HCT116 (cell line): ENCODE measurements around the gene MGME1. TPM values are rescaled to one million over a fixed set of nuclear protein-coding genes. Genes with fewer than 3 reads are reported as not detected.

Experiments used
- ATAC-seq: fragments of 200-7000 bp; cut with Tn5 transposase; 2 replicates; pipeline ENCODE4 v1.9.1; 2020; ENCODE audit warnings: mild to moderate bottlenecking, moderate library complexity
- BruUV-seq: library from RNA; stranded (reverse); fragments of 400-500 nt; replicated peaks from 2 replicates; lab custom pipeline; 2021; lab: Mats Ljungman, UMichigan
- CTCF ChIA-PET: fragments of 300-600 bp; sonication (Branson Sonifier 250); formaldehyde crosslinking; loops from one replicate; lab custom pipeline; 2021; ENCODE audit warnings: antibody characterized with exemption; lab: Charles Lee
- POLR2A ChIA-PET: fragments of 300-600, 350-600 bp; sonication (Branson Sonifier 250); formaldehyde crosslinking; loops from one replicate; lab custom pipeline; 2021; ENCODE audit warnings: antibody characterized with exemption; lab: Charles Lee
- RAD21 ChIA-PET, 2 experiments: fragments of 300-600 bp; sonication (Branson Sonifier 250); formaldehyde crosslinking; loops; one replicate each; lab custom pipeline; 2023; ENCODE audit warnings: low total read pairs in 2 of 2; ENCODE audit not compliant: uncharacterized antibody in 2 of 2, unreplicated experiment in 2 of 2, low non-redundant PET in 1 of 2; lab: Charles Lee
- DNase-seq: peaks from one replicate; pipeline ENCODE4 v3.0.0-alpha.2; 2010; ENCODE audit warnings: low read depth, low spot score
- H2AFZ ChIP-seq: fragments of 200-600 bp; shearing (Covaris generic), sonication (generic); 2 replicates; pipeline ENCODE4 v1.6.1; 2017; ENCODE audit warnings: low read depth, mixed run types, mixed read lengths, antibody characterized with exemption, low read length; ENCODE audit not compliant: poor library complexity, severe bottlenecking
- H3K27ac ChIP-seq: 2 replicates; pipeline ENCODE4 v1.5.1; 2012; ENCODE audit warnings: low read depth, low read length
- H3K27me3 ChIP-seq: fragments of 200-600 bp; sonication (generic); 2 replicates; pipeline ENCODE4 v1.6.1; 2016; ENCODE audit warnings: mixed run types, low read length, mixed read lengths; ENCODE audit not compliant: insufficient read depth
- H3K36me3 ChIP-seq, 2 experiments: fragments of 200-500 bp in 1 of 2; fragments of 200-600 bp in 1 of 2; sonication (Bioruptor generic) in 1 of 2; sonication (generic) in 1 of 2; 2 replicates each; pipeline versions ENCODE4 v1.5.1 to v1.6.1; 2014 to 2016; ENCODE audit warnings: low read length in 2 of 2, inconsistent platforms in 1 of 2, mixed read lengths in 1 of 2, mixed run types in 1 of 2; ENCODE audit not compliant: insufficient read depth in 2 of 2, control insufficient read depth in 1 of 2
- H3K4me1 ChIP-seq, 2 experiments: fragments of 200-600 bp in 1 of 2; sonication (generic) in 1 of 2; 2 replicates each; pipeline versions ENCODE4 v1.5.1 to v1.6.1; 2012 to 2017; ENCODE audit warnings: low read length in 2 of 2, inconsistent platforms in 1 of 2, mild to moderate bottlenecking in 1 of 2, mixed read lengths in 1 of 2, mixed run types in 1 of 2, moderate library complexity in 1 of 2; ENCODE audit not compliant: insufficient read depth in 2 of 2, control insufficient read depth in 1 of 2
- H3K4me2 ChIP-seq: fragments of 200-600 bp; sonication (generic); 2 replicates; pipeline ENCODE4 v1.6.1; 2017; ENCODE audit warnings: mixed run types, low read length, mixed read lengths
- H3K4me3 ChIP-seq, 2 experiments: fragments of 200-600 bp in 1 of 2; sonication (generic) in 1 of 2; replicated peaks in 1 of 2; 2 replicates each; pipeline ENCODE4 v1.5.1; 2011 to 2016; ENCODE audit warnings: low read length in 2 of 2, control low read depth in 1 of 2, low read depth in 1 of 2, mild to moderate bottlenecking in 1 of 2, mixed read lengths in 1 of 2, mixed run types in 1 of 2
- H3K79me2 ChIP-seq: fragments of 200-600 bp; sonication (generic); 2 replicates; pipeline ENCODE4 v1.6.1; 2017; ENCODE audit warnings: mild to moderate bottlenecking, mixed run types, low read length, moderate library complexity, mixed read lengths; ENCODE audit not compliant: insufficient read depth
- H3K9ac ChIP-seq: fragments of 200-600 bp; sonication (generic); 2 replicates; pipeline ENCODE4 v1.6.1; 2016; ENCODE audit warnings: low read length, mixed read lengths
- H3K9me2 ChIP-seq: fragments of 200-600 bp; sonication (generic), shearing (Covaris generic); 2 replicates; pipeline ENCODE4 v1.6.1; 2017; ENCODE audit warnings: mixed run types, mild to moderate bottlenecking, moderate library complexity; ENCODE audit not compliant: insufficient read depth
- H3K9me3 ChIP-seq, 2 experiments: fragments of 200-500 bp in 1 of 2; fragments of 200-600 bp in 1 of 2; sonication (Bioruptor generic) in 1 of 2; sonication (generic) in 1 of 2; 2 replicates each; pipeline ENCODE4 v1.6.1; 2014 to 2017; ENCODE audit warnings: low read length in 2 of 2, mixed read lengths in 2 of 2, inconsistent platforms in 1 of 2, low read depth in 1 of 2, mild to moderate bottlenecking in 1 of 2, mixed run types in 1 of 2, moderate library complexity in 1 of 2; ENCODE audit not compliant: control insufficient read depth in 1 of 2, insufficient read depth in 1 of 2
- H4K20me1 ChIP-seq: fragments of 200-600 bp; sonication (generic), shearing (Covaris generic); 2 replicates; pipeline ENCODE4 v1.6.1; 2017; ENCODE audit warnings: mixed run types, mild to moderate bottlenecking, moderate library complexity; ENCODE audit not compliant: insufficient read depth
- CBX3 ChIP-seq: IDR thresholded peaks from 2 replicates; pipeline ENCODE4 v1.6.1; 2012; ENCODE audit warnings: low read depth
- CTCF ChIP-seq, 3 experiments: fragments of 200-600 bp in 1 of 3; sonication (generic) in 1 of 3; IDR thresholded peaks in 2 of 3; conservative IDR thresholded peaks in 1 of 3; 2 replicates each; pipeline ENCODE4 v1.5.1; 2012 to 2017; ENCODE audit warnings: low read depth in 2 of 3, low read length in 2 of 3, antibody characterized with exemption in 1 of 3, borderline replicate concordance in 1 of 3, control low read depth in 1 of 3, mild to moderate bottlenecking in 1 of 3, mixed read lengths in 1 of 3, mixed run types in 1 of 3, moderate library complexity in 1 of 3; ENCODE audit not compliant: insufficient read depth in 1 of 3
- EGR1 ChIP-seq: IDR thresholded peaks from 2 replicates; pipeline ENCODE4 v1.6.1; 2012; ENCODE audit warnings: low read depth
- EZH2 ChIP-seq: fragments of 200-600 bp; sonication (generic); IDR thresholded peaks from 2 replicates; pipeline ENCODE4 v1.6.1; 2017; ENCODE audit warnings: antibody characterized with exemption, mixed run types
- EZH2phosphoT487 ChIP-seq: fragments of 200-600 bp; IDR thresholded peaks from 2 replicates; pipeline ENCODE4 v1.6.1; 2018; ENCODE audit warnings: antibody characterized with exemption, borderline replicate concordance
- JUND ChIP-seq: IDR thresholded peaks from 2 replicates; pipeline ENCODE4 v1.6.1; 2012
- POLR2A ChIP-seq: IDR thresholded peaks from 2 replicates; pipeline ENCODE4 v1.7.0; 2011; ENCODE audit warnings: borderline replicate concordance; ENCODE audit not compliant: insufficient read depth, insufficient read length; ENCODE audit errors: extremely low read depth
- RAD21 ChIP-seq: IDR thresholded peaks from 2 replicates; pipeline ENCODE4 v1.6.1; 2012; ENCODE audit warnings: low read depth, mild to moderate bottlenecking
- SP1 ChIP-seq: IDR thresholded peaks from 2 replicates; pipeline ENCODE4 v1.6.1; 2012; ENCODE audit warnings: low read depth
- YY1 ChIP-seq: IDR thresholded peaks from 2 replicates; pipeline ENCODE4 v1.6.1; 2011; ENCODE audit warnings: low read length, low read depth, moderate library complexity, mild to moderate bottlenecking; ENCODE audit not compliant: insufficient replicate concordance; ENCODE audit errors: extremely low read depth
- ZNF274 ChIP-seq: fragments of 200-500 bp; sonication (Bioruptor generic); IDR thresholded peaks from 2 replicates; pipeline ENCODE4 v1.6.1; 2014; ENCODE audit warnings: mild to moderate bottlenecking, low read depth, low read length, inconsistent platforms
- intact Hi-C: fragments of 100-400 bp; cut with micrococcal nuclease; formaldehyde crosslinking; loops from 2 replicates; pipeline ENCODE4 v1.10.0; 2022
- total RNA-seq: library from RNA; stranded (reverse); gene quantifications from one replicate; pipeline ENCODE4 v1.2.1, GENCODE V29; 2021; ENCODE audit not compliant: unreplicated experiment
- TF ChIP-seq, protein P1 (sequence below): IDR thresholded peaks from 2 replicates; pipeline ENCODE4 v1.6.1; 2012; ENCODE audit warnings: low read depth

The MGME1 gene
- total RNA-seq, 1 experiment from 2014 or later = 37.1 TPM

DNA sequence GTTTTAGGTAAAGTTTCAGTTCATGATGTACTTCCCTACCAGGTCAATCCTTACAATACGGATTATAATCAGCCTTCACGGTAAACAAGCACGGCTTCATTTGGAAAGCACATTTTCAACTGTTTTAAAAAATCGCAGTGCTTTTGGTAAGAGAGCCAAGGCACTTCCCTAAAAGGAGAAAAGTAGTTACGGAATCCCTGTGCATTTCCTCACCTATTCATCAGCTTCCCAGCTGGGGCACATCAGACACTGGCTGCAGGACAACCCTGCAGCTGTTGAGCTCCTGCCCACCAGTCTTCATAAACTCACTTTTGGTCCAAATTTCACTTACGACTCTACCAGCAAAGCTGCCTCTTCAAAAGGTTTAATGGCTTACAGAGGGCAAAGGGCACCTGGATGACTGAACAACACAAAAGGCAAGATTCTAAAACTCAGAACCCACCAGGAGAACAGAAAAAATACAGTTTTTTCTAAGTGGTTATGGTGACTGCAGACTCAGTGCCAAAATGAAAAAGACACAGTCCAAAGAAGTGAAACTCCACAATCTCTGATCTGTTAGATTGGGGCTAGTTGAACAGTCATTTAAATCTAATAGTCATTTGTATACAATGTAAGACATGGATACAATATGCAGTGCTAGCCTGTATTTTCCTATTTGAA, 7.8 kb upstream of the MGME1 start:
- Histone ChIP-seq H3K79me2 (peaks cover 100% of the 10 kb centered on the region), H3K27ac (no peak overlapping the region), H3K27me3 (no peaks in the 10 kb centered on the region), H3K9ac (0 out of 2 replicates have a peak overlapping the region, but pooled peaks have one; percentile 1), H3K9me2 (no peaks in the 10 kb centered on the region), H3K36me3 (peaks cover 8 to 39% of the 10 kb centered on the region in 2 experiments), H3K9me3 (no peaks in the 10 kb centered on the region), H4K20me1 (peaks cover 70% of the 10 kb centered on the region; the same call in 1 of the 2 replicates), H3K4me3 (no peak overlapping the region), H3K4me1 (peaks cover 11 to 52% of the 10 kb centered on the region in 2 experiments), H3K4me2 (no peak overlapping the region), H2AFZ (no peak overlapping the region)
- ChIA-PET RAD21 (no interaction called here), POLR2A (no interaction called here), CTCF (no interaction called here)
- DNase-seq (no peak), ATAC-seq (no peak)
- no peak for TF ChIP-seq EZH2phosphoT487
- TF ChIP-seq POLR2A = no peak
- no peak for TF ChIP-seq ZNF274
- intact Hi-C loops = loop anchor here (10.0 kb wide), 1 partner anchor 314 kb away; no protein-coding TSS in a partner anchor
- no TSS peak for BruUV-seq

DNA sequence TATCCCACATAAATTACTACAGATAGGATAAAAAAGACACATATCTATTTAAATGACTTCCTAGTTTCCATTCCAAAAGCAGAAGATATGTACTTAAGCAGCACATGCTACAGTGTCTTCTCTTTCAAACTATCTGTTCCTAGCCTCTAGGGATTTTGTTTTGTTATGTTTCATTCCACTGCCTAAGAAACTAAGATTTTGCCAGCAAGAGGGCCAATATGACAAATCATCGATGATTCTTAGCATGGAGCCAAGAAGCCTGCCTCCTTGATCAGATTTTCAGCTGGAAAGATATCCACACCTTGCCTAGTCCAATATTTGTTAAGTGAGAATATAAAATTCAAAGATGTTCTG, 7.3 kb upstream of the MGME1 start:
- H3K4me1 ChIP-seq = peaks cover 16 to 57% of the 10 kb centered on the region in 2 experiments
- H3K36me3 ChIP-seq = peaks cover 6 to 37% of the 10 kb centered on the region in 2 experiments
- no peaks in the 10 kb centered on the region for H3K9me3 ChIP-seq
- H2AFZ ChIP-seq = no peak overlapping the region
- no peak overlapping the region for H3K4me3 ChIP-seq
- ATAC-seq = no peak
- H4K20me1 ChIP-seq = peaks cover 70% of the 10 kb centered on the region; the same call in 1 of the 2 replicates
- ChIA-PET POLR2A (no interaction called here), RAD21 (no interaction called here), CTCF (no interaction called here)
- DNase-seq = no peak
- peaks cover 100% of the 10 kb centered on the region for H3K79me2 ChIP-seq
- H3K9ac ChIP-seq = 0 out of 2 replicates have a peak overlapping the region, but pooled peaks have one; percentile 1
- no peaks in the 10 kb centered on the region for H3K9me2 ChIP-seq
- intact Hi-C loops = loop anchor here (10.0 kb wide), 1 partner anchor 313 kb away; no protein-coding TSS in a partner anchor
- no peaks in the 10 kb centered on the region for H3K27me3 ChIP-seq
- no TSS peak for BruUV-seq
- no peak overlapping the region for H3K27ac ChIP-seq
- H3K4me2 ChIP-seq = no peak overlapping the region
- TF ChIP-seq CBX3 (no peak), CTCF (IDR thresholded peaks at IDR 0.05 in 2 of 3, conservative IDR thresholded peaks at IDR 0.05 in 1 of 3; ENCODE audit: borderline replicate concordance in 1 of 3, insufficient read depth in 1 of 3, low read depth in 2 of 3, low read length in 2 of 3) (no peak), POLR2A (no peak), YY1 (no peak), EGR1 (no peak), SP1 (no peak), EZH2 (no peak), JUND (no peak), RAD21 (no peak)
- TF ChIP-seq, protein P1, sequence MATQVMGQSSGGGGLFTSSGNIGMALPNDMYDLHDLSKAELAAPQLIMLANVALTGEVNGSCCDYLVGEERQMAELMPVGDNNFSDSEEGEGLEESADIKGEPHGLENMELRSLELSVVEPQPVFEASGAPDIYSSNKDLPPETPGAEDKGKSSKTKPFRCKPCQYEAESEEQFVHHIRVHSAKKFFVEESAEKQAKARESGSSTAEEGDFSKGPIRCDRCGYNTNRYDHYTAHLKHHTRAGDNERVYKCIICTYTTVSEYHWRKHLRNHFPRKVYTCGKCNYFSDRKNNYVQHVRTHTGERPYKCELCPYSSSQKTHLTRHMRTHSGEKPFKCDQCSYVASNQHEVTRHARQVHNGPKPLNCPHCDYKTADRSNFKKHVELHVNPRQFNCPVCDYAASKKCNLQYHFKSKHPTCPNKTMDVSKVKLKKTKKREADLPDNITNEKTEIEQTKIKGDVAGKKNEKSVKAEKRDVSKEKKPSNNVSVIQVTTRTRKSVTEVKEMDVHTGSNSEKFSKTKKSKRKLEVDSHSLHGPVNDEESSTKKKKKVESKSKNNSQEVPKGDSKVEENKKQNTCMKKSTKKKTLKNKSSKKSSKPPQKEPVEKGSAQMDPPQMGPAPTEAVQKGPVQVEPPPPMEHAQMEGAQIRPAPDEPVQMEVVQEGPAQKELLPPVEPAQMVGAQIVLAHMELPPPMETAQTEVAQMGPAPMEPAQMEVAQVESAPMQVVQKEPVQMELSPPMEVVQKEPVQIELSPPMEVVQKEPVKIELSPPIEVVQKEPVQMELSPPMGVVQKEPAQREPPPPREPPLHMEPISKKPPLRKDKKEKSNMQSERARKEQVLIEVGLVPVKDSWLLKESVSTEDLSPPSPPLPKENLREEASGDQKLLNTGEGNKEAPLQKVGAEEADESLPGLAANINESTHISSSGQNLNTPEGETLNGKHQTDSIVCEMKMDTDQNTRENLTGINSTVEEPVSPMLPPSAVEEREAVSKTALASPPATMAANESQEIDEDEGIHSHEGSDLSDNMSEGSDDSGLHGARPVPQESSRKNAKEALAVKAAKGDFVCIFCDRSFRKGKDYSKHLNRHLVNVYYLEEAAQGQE = no peak
